Measurements from ENCODE around the gene DLG2.

DLG2 gene

DNA sequence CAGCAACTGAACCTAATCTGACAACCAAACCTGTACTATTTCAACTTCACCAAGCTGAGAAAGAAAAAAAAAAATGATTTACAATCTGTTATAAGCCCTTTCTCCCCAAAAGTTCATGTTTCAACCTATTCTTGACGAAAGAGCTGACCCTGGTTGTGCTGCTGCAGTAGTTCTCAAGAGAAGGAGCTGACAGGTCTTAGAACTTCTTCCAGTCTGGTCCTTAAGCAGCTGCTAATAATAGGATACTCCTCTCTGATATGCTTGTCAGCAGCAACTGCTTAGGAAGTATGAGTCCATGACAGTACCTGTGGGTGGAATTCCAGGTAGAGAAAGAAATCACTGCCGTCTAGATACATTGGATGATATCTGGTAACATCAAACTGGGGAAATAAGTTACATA lies 1605.9 kb downstream of the DLG2 start:
- DNase-seq (ENCODE audit: low read depth, low spot score): no peak

DNA sequence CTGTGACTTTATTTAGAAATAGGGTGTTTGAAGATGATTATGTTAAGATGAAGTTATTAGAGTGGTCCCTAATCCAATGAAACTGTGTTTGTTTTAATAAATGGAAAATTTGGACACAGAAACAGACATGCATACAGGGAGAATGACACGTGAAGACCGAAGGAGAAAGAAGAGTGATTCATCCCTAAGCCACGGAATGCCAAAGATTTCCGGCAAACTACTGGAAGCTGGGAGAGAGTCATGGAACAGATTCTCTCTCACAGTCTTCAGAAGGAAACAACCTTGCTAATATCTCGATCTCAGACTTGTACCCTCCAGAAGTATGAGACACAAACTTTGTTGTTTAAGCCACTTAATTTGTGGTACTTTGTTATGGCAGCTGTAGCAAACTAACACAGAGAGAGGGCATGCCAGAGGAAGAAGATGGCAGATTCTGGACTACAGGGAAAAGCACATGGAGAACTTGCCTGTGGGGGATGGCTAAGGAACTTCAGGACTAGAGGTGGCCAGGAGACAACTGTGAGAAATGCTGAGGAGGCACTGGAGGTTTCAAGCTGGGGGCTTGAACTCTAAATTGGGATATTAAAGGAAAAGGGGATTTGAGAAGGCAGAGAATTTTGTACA lies 1607.5 kb downstream of the DLG2 start:
- no peak for DNase-seq (ENCODE audit: low read depth, low spot score)

DNA sequence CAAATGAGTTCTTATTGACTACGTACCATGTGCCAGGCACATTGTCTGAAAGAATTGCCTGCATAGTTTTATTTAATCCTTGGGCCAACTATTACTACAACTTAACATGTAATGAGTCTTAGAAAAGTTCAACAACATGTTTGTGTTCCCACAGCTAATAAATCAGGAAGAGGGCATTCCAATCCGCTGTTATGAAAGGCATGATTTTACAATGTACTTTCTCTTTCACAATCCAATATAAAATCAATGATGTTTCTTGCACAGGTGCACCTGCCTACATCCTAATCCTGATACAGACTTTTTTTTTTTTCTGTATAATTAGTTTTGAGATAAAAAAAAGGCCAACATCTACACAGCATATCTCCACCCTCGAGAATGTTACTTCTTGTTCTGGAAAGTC lies 1612.6 kb downstream of the DLG2 start:
- no peak for DNase-seq (ENCODE audit: low read depth, low spot score)

DNA sequence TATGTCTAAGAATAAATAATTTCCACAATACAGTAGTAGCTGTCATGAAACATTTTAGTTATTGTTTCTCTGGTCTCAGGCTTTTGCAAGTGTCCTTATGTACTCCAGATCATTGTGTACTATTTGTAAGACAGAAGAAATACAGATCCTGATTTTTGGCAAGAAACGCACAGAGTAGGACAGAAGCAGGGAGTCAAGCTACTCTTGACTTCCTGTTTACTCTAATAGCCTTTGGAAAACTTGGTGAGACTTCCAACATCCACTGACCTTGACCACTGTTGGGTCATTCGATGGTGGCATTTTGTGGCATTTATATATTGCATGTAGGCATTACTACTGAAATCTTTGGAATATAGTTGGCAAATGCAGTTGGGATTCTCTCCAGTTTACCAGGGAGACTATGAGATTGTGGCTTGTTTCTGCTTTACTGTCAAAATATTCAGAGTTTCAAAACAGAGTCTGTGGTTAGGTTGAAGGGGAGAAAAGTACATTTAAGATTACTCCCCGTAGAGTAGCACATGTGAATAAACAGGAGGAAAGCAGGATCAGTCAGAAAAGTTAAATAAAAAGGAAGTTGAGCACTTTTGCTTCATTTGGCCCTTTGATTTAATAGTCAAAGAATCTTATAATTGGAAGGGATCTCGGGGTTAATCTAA lies 1614.8 kb downstream of the DLG2 start:
- DNase-seq (ENCODE audit: low read depth, low spot score): no peak

DNA sequence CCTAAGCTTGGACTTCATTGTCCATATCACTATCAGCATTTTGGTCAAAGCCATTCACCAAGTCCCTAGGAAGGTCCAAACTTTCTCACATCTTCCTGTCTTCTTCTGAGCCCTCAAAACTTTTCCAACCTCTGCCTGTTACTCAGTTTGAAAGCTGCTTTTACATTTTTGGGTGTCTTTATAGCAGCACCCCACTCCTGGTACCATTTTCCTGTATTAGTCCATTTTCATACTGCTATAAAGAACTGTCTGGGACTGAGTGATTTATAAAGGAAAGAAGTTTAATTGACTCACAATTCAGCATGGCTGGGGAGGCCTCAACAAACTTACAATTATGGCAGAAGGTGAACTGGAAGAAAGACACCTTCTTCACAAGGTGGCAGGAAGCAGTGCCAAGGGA lies 1624.0 kb downstream of the DLG2 start:
- no peak for DNase-seq (ENCODE audit: low read depth, low spot score)

DNA sequence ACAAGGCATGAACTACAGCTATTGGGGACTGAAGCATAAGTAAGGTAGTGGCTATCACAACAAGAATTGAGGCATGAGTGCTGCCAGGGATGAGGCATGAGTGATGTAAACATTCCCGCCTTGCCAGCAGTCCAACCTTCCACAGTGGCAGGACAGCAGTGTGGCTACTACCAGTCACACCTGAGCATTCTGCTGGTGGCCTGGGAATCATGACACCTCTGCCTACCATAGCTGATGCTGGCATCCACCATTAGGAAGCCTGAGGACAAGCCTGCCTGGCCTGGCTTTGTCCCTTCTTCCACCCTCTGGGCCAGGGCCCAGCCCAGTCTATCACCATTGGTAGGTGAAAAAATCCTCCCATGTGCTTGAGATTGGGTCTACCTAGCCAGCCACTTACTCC lies 1628.2 kb downstream of the DLG2 start:
- DNase-seq (ENCODE audit: low read depth, low spot score): no peak

DNA sequence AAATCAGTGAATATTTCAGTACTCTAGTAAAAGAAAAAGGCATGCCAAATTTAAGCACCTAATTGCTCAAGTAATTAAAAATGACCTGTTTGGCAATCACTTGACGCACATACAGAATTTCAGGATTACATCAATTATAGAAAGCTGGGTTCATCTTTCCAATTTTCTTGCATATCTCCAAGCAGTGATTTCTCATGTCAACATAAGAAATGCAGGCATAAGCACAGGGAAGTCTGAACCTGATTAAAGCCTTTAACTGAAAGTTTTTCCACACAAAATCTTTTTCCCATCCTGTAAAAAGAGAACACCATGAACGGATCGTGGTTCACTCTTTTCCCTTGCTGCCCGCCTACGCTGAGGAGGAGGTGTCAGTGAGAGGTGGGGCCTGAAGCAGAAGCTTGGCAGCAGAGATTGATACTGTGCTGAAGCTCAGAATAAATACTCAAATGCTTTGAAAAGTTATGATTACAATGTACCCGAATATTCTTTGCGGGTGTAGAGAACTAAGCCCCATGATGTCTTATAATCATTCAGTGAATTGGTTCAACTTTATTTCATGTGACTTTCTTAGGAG lies 1636.9 kb downstream of the DLG2 start:
- no peak for DNase-seq (ENCODE audit: low read depth, low spot score)

DNA sequence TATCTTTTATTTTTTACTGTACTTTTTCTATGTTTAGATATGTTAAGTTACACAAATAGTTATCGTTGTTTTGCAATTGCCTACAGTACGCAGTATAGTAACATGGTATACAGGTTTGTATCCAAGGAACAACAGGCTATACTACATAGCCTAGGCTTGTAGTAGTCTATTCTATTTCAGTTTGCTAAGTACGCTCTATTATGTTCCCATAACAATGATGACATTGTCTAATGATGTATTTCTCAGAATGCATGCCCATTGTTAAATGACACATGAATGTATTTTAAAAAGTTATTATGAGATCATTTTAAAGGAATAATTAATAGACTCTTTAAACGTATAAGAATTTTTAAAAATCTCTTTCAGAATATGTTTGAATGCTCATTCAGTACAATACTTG lies 1644.3 kb downstream of the DLG2 start:
- no peak for DNase-seq (ENCODE audit: low read depth, low spot score)

DNA sequence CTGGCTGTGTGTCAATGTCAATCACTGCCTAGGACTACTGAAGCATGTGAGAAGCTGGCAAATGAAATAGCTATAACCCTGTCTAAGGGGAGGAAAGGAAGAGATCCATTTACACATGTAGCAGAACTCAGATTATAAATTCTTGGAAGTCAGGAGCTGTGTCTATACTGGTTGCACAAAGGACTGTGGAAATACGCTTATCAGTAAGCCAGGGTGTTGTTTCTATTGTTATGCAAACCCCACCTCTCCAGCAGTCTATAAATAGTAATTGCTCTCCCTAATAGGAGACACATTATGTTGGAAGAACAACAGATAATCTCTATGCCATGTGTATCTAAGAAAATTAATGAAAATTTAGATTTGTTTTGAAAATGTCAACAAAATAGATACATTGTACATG lies 1647.6 kb downstream of the DLG2 start:
- no peak for DNase-seq (ENCODE audit: low read depth, low spot score)

DNA sequence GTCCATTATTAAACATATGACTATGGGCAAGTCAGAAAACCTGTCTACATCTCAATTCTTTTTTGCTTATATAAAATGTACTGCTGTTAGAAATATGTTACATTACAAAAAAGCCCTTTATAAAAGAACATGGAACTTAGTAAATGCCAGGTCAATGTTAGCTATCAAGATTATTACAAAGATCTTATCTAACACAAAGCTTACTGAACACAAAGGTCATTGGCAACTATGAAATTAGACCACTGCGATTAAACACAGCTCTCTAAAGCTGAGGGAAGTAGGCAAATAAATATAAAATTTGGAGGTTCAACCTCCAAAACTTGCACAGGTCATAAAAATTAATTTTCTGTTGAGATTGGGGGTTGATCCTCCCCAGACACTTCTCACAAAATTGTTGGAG lies 1648.2 kb downstream of the DLG2 start:
- no peak for DNase-seq (ENCODE audit: low read depth, low spot score)

DNA sequence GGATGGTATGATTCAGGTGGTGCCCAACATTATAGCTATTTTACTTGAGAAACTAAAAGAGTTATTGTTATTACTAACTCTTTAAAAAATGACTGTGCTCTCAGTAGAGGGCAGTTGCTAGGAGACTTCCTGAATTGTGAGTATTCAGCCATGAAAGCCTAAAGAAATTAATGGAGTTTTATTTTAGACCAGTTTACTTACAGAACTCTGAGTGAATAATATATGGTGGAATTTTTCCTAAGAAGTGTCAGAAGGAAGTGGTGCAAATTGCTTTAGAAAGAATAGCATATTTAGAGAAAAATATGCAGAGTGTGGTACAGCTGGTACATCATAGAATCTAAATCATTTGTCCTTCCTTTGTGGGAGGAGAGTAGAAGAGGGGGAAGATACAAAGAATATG lies 1651.1 kb downstream of the DLG2 start:
- DNase-seq (ENCODE audit: low read depth, low spot score): no peak

DNA sequence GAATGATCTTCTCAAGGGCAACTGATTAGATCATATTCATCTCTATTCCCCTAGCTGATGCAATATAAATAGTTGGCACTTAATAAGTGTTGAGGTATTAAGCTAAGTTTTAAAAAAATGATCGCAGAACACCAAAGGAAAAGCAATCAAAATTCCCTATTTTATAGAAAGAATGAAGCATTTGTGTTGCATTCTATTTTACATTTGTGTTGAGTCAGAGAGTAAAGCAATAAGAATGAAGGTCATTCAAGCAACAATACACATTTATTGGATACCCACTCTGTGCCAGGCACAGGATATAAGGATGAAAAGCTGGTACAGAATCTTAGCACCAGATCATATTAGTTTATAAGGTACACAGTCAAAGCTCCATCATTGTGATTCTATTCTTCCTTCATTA lies 1654.6 kb downstream of the DLG2 start:
- DNase-seq (ENCODE audit: low read depth, low spot score): no peak

DNA sequence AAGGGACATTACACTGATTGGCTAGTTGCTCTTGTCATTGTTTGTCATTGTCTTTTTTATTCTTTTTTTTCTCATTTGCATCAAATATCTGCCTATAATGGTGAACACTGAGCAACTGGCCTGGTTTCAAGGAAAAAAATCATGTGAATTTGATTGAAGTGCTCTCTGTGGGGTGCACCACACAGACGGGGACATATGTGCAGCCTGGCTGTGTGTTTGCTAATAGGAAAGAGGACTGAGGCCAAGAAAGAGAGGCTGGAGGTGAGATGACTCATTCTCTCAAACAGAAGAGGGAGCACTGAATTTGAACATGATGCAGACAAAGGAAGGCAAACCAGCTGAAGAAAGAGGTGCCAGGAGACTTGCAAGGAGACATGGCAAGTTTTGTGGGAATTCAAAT lies 1656.1 kb downstream of the DLG2 start:
- DNase-seq (ENCODE audit: low read depth, low spot score): no peak

DNA sequence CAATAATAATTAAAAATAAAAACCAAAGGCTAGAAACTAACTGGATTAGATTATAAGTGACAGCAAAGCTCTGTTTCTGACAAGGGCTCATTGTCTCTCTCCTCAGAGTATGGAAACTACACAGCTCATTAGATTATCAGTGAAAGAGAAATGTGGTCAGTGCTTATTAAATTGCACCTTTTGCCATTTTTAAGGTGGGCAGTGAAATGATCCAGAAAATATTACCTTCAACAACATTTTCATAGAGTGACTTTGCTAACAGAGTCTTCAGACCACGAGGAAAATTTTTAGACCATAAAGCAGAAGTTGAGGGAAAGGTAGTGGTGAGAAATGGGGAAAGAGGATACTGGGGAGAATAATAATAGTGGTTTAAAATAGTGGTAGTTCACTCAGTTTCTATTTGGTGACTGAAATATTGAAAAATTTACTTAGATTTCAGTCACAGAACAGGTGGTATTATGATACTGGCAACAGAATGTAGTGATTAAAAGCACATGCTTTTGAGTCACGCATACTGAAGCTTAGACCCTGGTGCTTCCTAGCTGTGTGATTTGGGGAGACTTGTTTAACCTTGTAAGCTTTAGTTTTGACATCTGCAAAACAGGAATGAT lies 1657.0 kb downstream of the DLG2 start:
- DNase-seq (ENCODE audit: low read depth, low spot score): no peak

DNA sequence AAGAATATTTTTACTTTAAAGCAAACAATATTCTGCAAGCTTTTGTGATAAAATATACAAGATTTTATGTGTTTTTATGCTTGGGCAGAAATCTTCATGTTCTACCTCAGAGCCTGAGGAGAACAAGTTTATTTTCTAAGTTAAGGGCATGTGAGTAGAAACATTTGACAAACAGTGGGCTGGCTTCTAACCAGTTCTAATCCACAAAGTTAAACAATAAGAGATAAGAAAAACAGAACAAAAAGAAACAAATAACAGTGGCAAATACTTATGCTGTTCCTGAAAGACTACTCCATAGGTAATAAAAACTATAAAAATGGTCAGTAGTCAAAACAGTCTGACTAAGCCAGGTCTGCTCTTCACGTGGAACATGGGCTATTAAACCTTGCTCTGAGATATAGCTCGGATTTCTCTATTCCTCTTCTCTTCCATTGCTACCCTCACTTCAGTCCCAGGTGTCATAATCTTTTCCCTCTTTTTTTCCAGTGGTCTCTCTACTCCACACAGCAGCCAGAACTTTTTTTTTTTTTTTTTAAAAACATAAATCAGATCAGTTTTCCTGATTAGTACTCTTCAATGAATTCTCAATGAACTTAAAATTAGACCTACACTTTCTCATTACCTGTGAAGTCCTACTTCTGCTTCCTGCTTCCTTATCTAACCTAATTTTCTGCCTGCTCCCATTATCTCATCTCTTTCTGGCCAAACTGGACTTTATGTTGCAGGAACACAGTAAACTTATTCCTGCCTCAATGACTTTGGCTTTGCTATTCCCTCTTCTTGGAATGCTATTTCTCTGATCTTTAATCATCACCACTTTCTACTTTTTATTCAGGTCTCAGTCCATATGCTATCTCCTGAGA lies 1669.9 kb downstream of the DLG2 start:
- DNase-seq (ENCODE audit: low read depth, low spot score): no peak

DNA sequence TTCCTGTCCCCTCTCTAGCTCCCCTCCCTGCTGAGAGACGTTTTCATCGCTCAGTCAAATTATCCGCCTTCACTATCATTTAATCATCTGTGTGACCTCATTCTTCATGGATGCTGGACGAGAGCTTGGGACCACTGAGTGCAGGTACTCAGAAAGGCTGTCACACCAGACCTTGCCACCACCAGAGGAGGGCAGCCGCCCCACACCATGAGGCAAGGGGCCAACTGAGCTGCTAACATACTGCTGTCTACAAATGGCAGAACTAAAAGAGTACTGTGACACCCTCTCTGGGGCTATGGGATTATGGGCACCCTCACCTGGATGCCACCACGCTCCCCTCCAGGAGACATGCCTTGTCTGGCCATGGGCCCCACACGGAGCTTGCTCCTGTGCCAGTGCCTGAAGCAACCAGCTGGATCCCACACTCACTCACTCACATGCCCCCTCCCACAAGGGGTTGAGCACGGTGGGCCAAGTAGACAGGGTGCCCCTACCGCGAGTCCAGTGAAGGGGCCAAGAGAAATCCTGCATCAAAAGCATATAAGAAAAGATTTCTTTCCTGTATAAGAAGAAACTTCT lies 1670.9 kb downstream of the DLG2 start:
- no peak for DNase-seq (ENCODE audit: low read depth, low spot score)

DNA sequence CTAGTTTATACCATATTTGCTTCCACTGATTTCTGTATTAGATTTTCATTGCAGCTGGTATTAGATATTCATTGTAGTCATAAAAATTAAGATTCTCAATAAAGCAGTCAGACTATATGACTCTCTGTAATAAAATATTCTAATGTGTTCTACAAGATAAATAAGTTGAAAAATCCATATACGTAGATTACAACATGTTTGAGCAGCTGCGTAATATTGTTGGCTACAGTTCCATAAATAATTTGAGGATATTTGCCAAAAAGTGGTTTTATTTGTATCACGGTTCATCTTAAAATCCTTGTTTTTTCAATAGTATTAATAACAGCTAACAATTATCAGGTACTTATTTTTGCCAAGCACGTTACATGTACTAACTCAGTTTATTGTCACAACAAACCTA lies 1672.4 kb downstream of the DLG2 start:
- DNase-seq (ENCODE audit: low read depth, low spot score): no peak

DNA sequence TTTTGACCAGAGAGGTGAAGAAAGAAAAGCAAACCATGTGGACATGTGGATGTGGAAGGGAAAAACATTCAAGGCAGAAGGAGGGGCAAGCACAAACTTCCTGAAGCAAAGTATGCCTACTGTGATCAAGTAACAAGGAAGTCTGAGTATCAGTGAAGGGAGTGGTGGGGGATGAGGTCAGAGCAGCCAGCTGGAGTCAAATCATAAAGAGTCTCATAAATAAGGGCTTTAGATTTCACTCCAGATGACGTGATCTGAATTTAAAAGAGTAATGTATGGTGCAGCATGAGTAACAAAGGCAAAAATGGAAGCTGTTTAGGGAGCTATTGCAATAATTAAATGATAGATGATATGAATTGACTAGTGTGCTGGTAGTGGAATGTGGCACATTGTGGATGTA lies 1675.6 kb downstream of the DLG2 start:
- no peak for DNase-seq (ENCODE audit: low read depth, low spot score)

DNA sequence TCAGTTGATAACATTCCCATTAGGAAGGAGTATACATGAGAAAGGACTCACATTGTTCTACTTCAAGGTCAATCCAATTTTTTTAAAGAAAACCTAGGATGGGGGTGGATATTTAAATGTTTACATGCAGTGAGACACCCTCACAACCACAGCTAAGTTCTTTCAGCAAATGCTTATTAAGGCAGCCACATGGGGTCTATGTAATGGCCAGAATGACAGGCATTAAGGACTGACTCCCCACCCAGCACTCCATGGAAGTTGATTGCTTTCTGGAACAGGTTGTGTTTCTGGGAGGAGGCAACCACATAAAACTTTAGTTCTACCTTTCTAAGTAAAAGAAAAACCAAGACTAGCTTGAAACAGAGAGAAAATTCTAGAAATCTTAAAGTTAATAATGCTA lies 1678.9 kb downstream of the DLG2 start:
- no peak for DNase-seq (ENCODE audit: low read depth, low spot score)

DNA sequence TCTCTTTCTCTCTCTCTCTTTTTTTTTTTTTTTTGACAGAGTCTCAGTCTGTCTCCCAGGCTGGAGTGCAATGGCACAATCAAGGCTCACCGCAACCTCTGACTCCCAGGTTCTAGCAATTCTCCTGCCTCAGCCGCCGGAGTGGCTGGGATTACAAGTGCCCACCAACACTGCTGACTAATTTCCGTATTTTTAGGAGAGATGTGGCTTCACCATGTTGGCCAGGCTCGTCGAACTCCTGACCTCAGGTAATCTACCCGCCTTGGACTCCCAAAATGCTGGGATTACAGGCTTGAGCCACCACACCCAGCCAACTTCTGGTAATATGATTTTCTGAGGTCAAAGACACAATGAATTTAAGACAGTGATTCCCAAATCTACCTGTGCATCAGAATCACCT lies 1681.2 kb downstream of the DLG2 start:
- no peak for DNase-seq (ENCODE audit: low read depth, low spot score)

DNA sequence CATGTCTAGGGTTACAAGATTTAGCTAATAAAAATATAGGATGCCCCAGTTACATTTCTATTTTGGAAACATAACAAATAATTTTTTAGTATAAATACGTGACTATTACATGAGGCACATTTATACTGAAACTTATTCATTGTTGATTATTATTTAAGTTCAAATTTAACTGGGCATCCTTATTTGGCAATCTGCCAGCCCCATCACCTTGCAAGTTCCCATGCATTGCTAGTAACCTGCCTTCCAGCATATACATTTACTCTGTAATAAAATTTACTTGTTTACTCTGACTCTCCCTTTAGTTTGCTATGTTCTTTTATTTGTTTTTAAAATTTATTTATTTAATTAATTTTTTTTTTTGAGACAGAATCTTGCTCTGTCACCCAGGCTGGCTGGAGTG lies 1686.1 kb downstream of the DLG2 start:
- no peak for DNase-seq (ENCODE audit: low read depth, low spot score)

DNA sequence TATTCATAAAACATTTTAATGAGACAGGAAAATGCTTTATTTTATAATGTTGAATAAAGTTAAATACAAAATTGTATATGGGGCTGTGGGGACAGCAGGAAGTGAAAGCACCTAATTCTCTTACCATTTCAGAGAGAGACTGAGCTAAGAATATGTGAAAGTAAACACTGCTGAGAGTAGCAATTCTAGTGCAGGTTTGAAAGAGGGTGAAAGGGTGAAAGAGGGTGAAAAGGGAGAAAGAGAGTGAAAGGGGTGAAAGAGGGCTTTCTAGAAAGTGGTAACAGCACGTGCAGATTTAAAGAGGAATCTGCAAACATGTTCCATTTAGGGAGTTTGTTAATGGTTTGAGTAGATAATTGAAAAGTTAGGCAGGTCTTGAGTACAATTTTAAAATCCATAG lies 1689.0 kb downstream of the DLG2 start:
- no peak for DNase-seq (ENCODE audit: low read depth, low spot score)

All from activated CD4-positive, CD25-positive, alpha-beta regulatory T cell treated with anti-CD3 and anti-CD28 coated beads, Interleukin-2, amount 50 U/mL, for 16 hours (primary cell).